K562 (cell line): ENCODE measurements around the gene COG3. TPM values are rescaled to one million over a fixed set of nuclear protein-coding genes. Genes with fewer than 3 reads are reported as not detected.

Experiments
- ATAC-seq: fragments of 200-7000 bp; cut with Tn5 transposase; 3 replicates; pipeline ENCODE4 v1.9.1; 2020; ENCODE audit warnings: moderate library complexity
- BruUV-seq: library from RNA; stranded (reverse); fragments of 400-500 nt; replicated peaks from 2 replicates; lab custom pipeline; 2021; lab: Mats Ljungman, UMichigan
- CTCF ChIA-PET: fragments of 300-600 bp; formaldehyde crosslinking; extraction: SDS; loops from one replicate; lab custom pipeline; 2021; ENCODE audit warnings: low intra/inter-chr PET ratio; lab: Yijun Ruan, JAX
- POLR2A ChIA-PET: fragments of 300-600, 350-650 bp; sonication (Branson Sonifier 250); formaldehyde crosslinking; extraction: SDS; loops from one replicate; lab custom pipeline; 2021; ENCODE audit warnings: antibody characterized with exemption, inconsistent platforms; lab: Yijun Ruan, JAX
- DNase-seq, 4 experiments: peaks; one replicate each; pipeline versions ENCODE4 v3.0.0 to v3.0.0-alpha.2; 2011 to 2018; ENCODE audit warnings: low spot score in 3 of 4, mixed read lengths in 3 of 4; ENCODE audit errors: extremely low read depth in 1 of 4
- FAIRE-seq: peaks from 2 replicates; lab custom pipeline; 2011; peaks lifted over from hg19 to GRCh38; lab: Jason Lieb, UNC
- H2AFZ ChIP-seq: 2 replicates; pipeline ENCODE4 v1.6.0; 2011; ENCODE audit warnings: low read depth, low read length, control low read depth, inconsistent platforms
- H3K27ac ChIP-seq: fragments of 200-600 bp; 3 replicates; pipeline ENCODE4 v1.8.0; 2011; ENCODE audit warnings: low read depth, mild to moderate bottlenecking, control low read depth, inconsistent platforms, low read length, moderate library complexity, mixed read lengths; ENCODE audit errors: extremely low read depth
- H3K27me3 ChIP-seq, 2 experiments: fragments of 300-600 bp in 1 of 2; 2 replicates in 1 of 2; 3 replicates in 1 of 2; pipeline versions ENCODE4 v1.6.0 to v1.8.0; 2011; ENCODE audit warnings: inconsistent platforms in 2 of 2, low read length in 2 of 2, mild to moderate bottlenecking in 1 of 2, mixed read lengths in 1 of 2, moderate library complexity in 1 of 2; ENCODE audit not compliant: control insufficient read depth in 2 of 2, insufficient read depth in 2 of 2
- H3K36me3 ChIP-seq: fragments of 300-600 bp; 3 replicates; pipeline ENCODE4 v1.8.0; 2011; ENCODE audit warnings: mild to moderate bottlenecking, low read length, inconsistent platforms; ENCODE audit not compliant: control insufficient read depth, insufficient read depth
- H3K4me1 ChIP-seq, 2 experiments: fragments of 200-600 bp in 1 of 2; replicated peaks in 1 of 2; 2 replicates in 1 of 2; 3 replicates in 1 of 2; pipeline versions ENCODE4 v1.5.1 to v1.8.0; 2011; ENCODE audit warnings: inconsistent platforms in 2 of 2, low read length in 2 of 2, mild to moderate bottlenecking in 1 of 2, mixed read lengths in 1 of 2, moderate library complexity in 1 of 2; ENCODE audit not compliant: control insufficient read depth in 2 of 2, insufficient read depth in 2 of 2
- H3K4me2 ChIP-seq: 2 replicates; pipeline ENCODE4 v1.6.1; 2011; ENCODE audit warnings: low read length, control low read depth, inconsistent platforms, mixed read lengths; ENCODE audit not compliant: insufficient read depth
- H3K4me3 ChIP-seq: fragments of 200-600 bp; sonication (generic), shearing (Covaris generic); 2 replicates; pipeline ENCODE4 v1.5.1; 2016; ENCODE audit warnings: control low read depth, inconsistent platforms
- H3K79me2 ChIP-seq: fragments of 200-600 bp; 3 replicates; pipeline ENCODE4 v1.8.0; 2011; ENCODE audit warnings: low read length, inconsistent platforms; ENCODE audit not compliant: control insufficient read depth, insufficient read depth
- H3K9ac ChIP-seq, 2 experiments: 2 replicates each; pipeline versions ENCODE4 v1.6.0 to v1.6.1; 2011; ENCODE audit warnings: low read depth in 2 of 2, low read length in 2 of 2, control low read depth in 1 of 2, inconsistent platforms in 1 of 2, mild to moderate bottlenecking in 1 of 2, mixed read lengths in 1 of 2; ENCODE audit not compliant: insufficient read depth in 1 of 2
- H3K9me1 ChIP-seq: one replicate; pipeline ENCODE4 v1.6.0; 2011; ENCODE audit warnings: inconsistent platforms, mild to moderate bottlenecking, low read length, moderate library complexity; ENCODE audit not compliant: control insufficient read depth, insufficient read depth
- H3K9me3 ChIP-seq: replicated peaks from 2 replicates; pipeline ENCODE4 v1.5.1; 2011; ENCODE audit warnings: low read depth, low read length, inconsistent platforms; ENCODE audit not compliant: control insufficient read depth, insufficient read depth
- H4K20me1 ChIP-seq: replicated peaks from 2 replicates; pipeline ENCODE4 v1.6.1; 2011; ENCODE audit warnings: low read length, inconsistent platforms, mixed read lengths; ENCODE audit not compliant: control insufficient read depth, insufficient read depth
- CBX8 ChIP-seq: fragments of 200-600 bp; sonication (generic); IDR thresholded peaks from 2 replicates; pipeline ENCODE4 v1.6.1; 2012; ENCODE audit warnings: borderline replicate concordance, mixed run types, low read depth, mild to moderate bottlenecking, moderate library complexity, mixed read lengths, low read length, control low read depth, inconsistent platforms; ENCODE audit not compliant: poor library complexity, severe bottlenecking; ENCODE audit errors: extremely low read depth
- CHD1 ChIP-seq: fragments of 200-600 bp; sonication (generic); IDR thresholded peaks from one replicate; pipeline ENCODE4 v1.6.1; 2012; ENCODE audit warnings: mild to moderate bottlenecking, moderate library complexity, low read length, inconsistent platforms
- CXXC5 ChIP-seq: fragments of 250-450 bp; sonication (Bioruptor Pico); IDR thresholded peaks from 2 replicates; pipeline ENCODE4 v1.8.0; 2022; ENCODE audit warnings: inconsistent platforms, mild to moderate bottlenecking, moderate library complexity
- ETS2 ChIP-seq: IDR thresholded peaks from 2 replicates; pipeline ENCODE4 v1.6.1; 2016; ENCODE audit warnings: borderline replicate concordance, missing genetic modification characterization, mild to moderate bottlenecking, moderate library complexity, missing compliant biosample characterization; ENCODE audit not compliant: poor library complexity, severe bottlenecking
- FOXM1 ChIP-seq, 2 experiments: fragments of 450-650 bp in 1 of 2; sonication (generic) in 1 of 2; formaldehyde crosslinking in 1 of 2; IDR thresholded peaks; 2 replicates each; pipeline versions ENCODE4 v1.6.1 to v1.9.0; 2017 to 2022; ENCODE audit warnings: low read depth in 2 of 2, mild to moderate bottlenecking in 2 of 2, missing genetic modification reagents in 1 of 2, moderate library complexity in 1 of 2
- HNRNPK ChIP-seq: fragments of 200-400 bp; formaldehyde crosslinking; IDR thresholded peaks from one replicate; pipeline ENCODE4 v1.6.1; 2018; ENCODE audit warnings: mild to moderate bottlenecking, low read depth, low read length; ENCODE audit not compliant: poor library complexity, severe bottlenecking
- POLR3A ChIP-seq: IDR thresholded peaks from 2 replicates; pipeline ENCODE4 v1.6.1; 2011; ENCODE audit warnings: borderline replicate concordance, mild to moderate bottlenecking, moderate library complexity; ENCODE audit not compliant: insufficient read length, insufficient read depth; ENCODE audit errors: extremely low read depth
- RFX1 ChIP-seq: fragments of 450-650 bp; IDR thresholded peaks from 2 replicates; pipeline ENCODE4 v1.6.1; 2016; ENCODE audit warnings: mild to moderate bottlenecking, moderate library complexity
- SIRT6 ChIP-seq: IDR thresholded peaks from one replicate; pipeline ENCODE4 v1.6.1; 2012; ENCODE audit warnings: low read depth, mild to moderate bottlenecking, control low read depth, inconsistent platforms, low read length, moderate library complexity
- TRIM25 ChIP-seq: fragments of 450-650 bp; IDR thresholded peaks from 2 replicates; pipeline ENCODE4 v1.7.0; 2016; ENCODE audit warnings: borderline replicate concordance
- UBTF ChIP-seq, 2 experiments: IDR thresholded peaks; 2 replicates each; pipeline ENCODE4 v1.6.1; 2012; ENCODE audit warnings: improper control_type of control experiment in 2 of 2, low read depth in 2 of 2, low read length in 2 of 2, borderline replicate concordance in 1 of 2
- ZBTB9 ChIP-seq: fragments of 450-650 bp; formaldehyde crosslinking; IDR thresholded peaks from 2 replicates; pipeline ENCODE4 v1.4.0; 2020; ENCODE audit warnings: mild to moderate bottlenecking, moderate library complexity
- ZFP36 ChIP-seq: fragments of 150-350 bp; IDR thresholded peaks from 2 replicates; pipeline ENCODE4 v1.6.1; 2018; ENCODE audit warnings: low read length, low read depth; ENCODE audit not compliant: partially characterized antibody
- ZNF253 ChIP-seq: fragments of 250-450 bp; sonication (Bioruptor Pico); conservative IDR thresholded peaks from 2 replicates; pipeline ENCODE4 v1.6.1; 2021; ENCODE audit warnings: mild to moderate bottlenecking
- ZNF764 ChIP-seq: fragments of 250-450 bp; sonication (Bioruptor Pico); IDR thresholded peaks from 2 replicates; pipeline ENCODE4 v1.4.0; 2020; ENCODE audit warnings: low read depth, mild to moderate bottlenecking, moderate library complexity
- WGBS: fragments of 100-300 bp; shearing (Covaris generic); methylation state at CpG from one replicate; pipeline ENCODE4 v1.1.6; 2016; ENCODE audit warnings: low coverage, mixed read lengths; ENCODE audit not compliant: insufficient coverage; ENCODE audit errors: missing lambda C conversion rate; 5-methylcytosine and 5-hydroxymethylcytosine counted together
- in situ Hi-C: fragments of 300-500 bp; cut with MboI; formaldehyde crosslinking; loops from 4 replicates; pipeline ENCODE4 v1.15.0; 2018; ENCODE audit warnings: inconsistent platforms, mixed read lengths
- intact Hi-C: fragments of 100-400 bp; cut with micrococcal nuclease; formaldehyde crosslinking; loops from 2 replicates; pipeline ENCODE4 v1.14.2; 2022
- polyA plus RNA-seq, 8 experiments: library from polyadenylated mRNA; depleted of rRNA in 4 of 8; stranded (reverse) in 5 of 8; unstranded in 3 of 8; fragments of >200 nt; fragmentation: Nextera tagmentation in 2 of 8; fragmentation: Illumina TruSeq in 1 of 8; extraction: Ambion mirVana in 2 of 8; extraction: Trizol in 1 of 8; gene quantifications; 2 replicates each; pipeline versions ENCODE4 v1.2.1 to v1.2.3, GENCODE V29; 2011 to 2014; ENCODE audit warnings: inconsistent platforms in 1 of 8, missing spikeins in 1 of 8
- total RNA-seq, 7 experiments: library from RNA; depleted of rRNA in 6 of 7; stranded (reverse); fragments of >200 nt in 6 of 7; fragmentation: Illumina TruSeq in 2 of 7; extraction: Trizol in 2 of 7; gene quantifications; 2 replicates each; pipeline versions ENCODE4 v1.2.1 to v1.2.3, GENCODE V29; 2011 to 2021; ENCODE audit warnings: low replicate concordance in 1 of 7

COG3 gene
- total and polyA plus RNA-seq, 9 of the 15 experiments (the other 6 are each of a cell fraction or from before 2014, with no cell fraction given) = 3.9 to 22.9 (median 14.5) TPM

GRCh38 chr13:45432737-45433380 is 31.9 kb upstream of the COG3 start:
- no peak overlapping the region for H3K4me3 ChIP-seq
- in situ Hi-C loops = no loop called here
- H3K4me1 ChIP-seq = peaks cover 0 to 4% of the 10 kb centered on the region in 2 experiments; a peak in 1 of 5 replicates
- H3K27me3 ChIP-seq = no peaks in the 10 kb centered on the region
- no peaks in the 10 kb centered on the region for H4K20me1 ChIP-seq
- no peak for FAIRE-seq
- H3K79me2 ChIP-seq = no peaks in the 10 kb centered on the region
- WGBS = 81% methylated on average over 5 of the region's 6 CpGs
- ChIA-PET CTCF (no interaction called here), POLR2A (no interaction called here)
- BruUV-seq = no TSS peak
- H3K9me1 ChIP-seq = no peaks in the 10 kb centered on the region
- H3K9me3 ChIP-seq = no peaks in the 10 kb centered on the region
- no peak overlapping the region for H3K4me2 ChIP-seq
- H3K9ac ChIP-seq = 0 out of 4 replicates have a peak overlapping the region, but pooled peaks of 1 of the 2 experiments have one; percentile 36
- H2AFZ ChIP-seq = peak overlapping the region; percentile 76
- DNase-seq = no peak
- no peak for ATAC-seq
- H3K36me3 ChIP-seq = no peaks in the 10 kb centered on the region
- intact Hi-C loops = no loop called here
- H3K27ac ChIP-seq = no peak overlapping the region
- TF ChIP-seq ZNF764 (CRISPR knock-in tag) (no peak), TRIM25 (no peak), CHD1 (no peak), ZFP36 (no peak), SIRT6 (no peak), HNRNPK (no peak), POLR3A (no peak), ZNF253 (CRISPR knock-in tag) (no peak), ZBTB9 (no peak), CXXC5 (CRISPR knock-in tag) (no peak), UBTF (IDR thresholded peaks at IDR 0.05; ENCODE audit: borderline replicate concordance in 1 of 2, low read depth in 2 of 2, low read length in 2 of 2) (no peak), FOXM1 (IDR thresholded peaks at IDR 0.05; ENCODE audit: low read depth) (no peak), FOXM1 (CRISPR knock-in tag; IDR thresholded peaks at IDR 0.05; ENCODE audit: low read depth) (no peak), RFX1 (no peak), ETS2 (tag) (no peak), CBX8 (no peak)
